Neural cell (in vitro differentiated cells): Measurements from ENCODE around the gene KIF6. TPM values are rescaled to one million over a fixed set of nuclear protein-coding genes. Genes with fewer than 3 reads are reported as not detected.

Experiments used
- H2AFZ ChIP-seq: fragments of 200-600, 300-800 bp; sonication (generic), shearing (Covaris generic); 2 replicates; pipeline ENCODE4 v1.6.0; 2014; ENCODE audit warnings: low read depth, mild to moderate bottlenecking, antibody characterized with exemption, low read length, moderate library complexity
- H3F3A ChIP-seq: fragments of 200-600 bp; shearing (Covaris generic); 2 replicates; pipeline ENCODE4 v1.6.1; 2016; ENCODE audit warnings: mild to moderate bottlenecking, moderate library complexity, mixed read lengths, antibody characterized with exemption, low read length; ENCODE audit not compliant: insufficient read depth, poor library complexity, severe bottlenecking
- H3K27ac ChIP-seq: fragments of 200-600, 300-800 bp; sonication (generic), shearing (Covaris generic); 2 replicates; pipeline ENCODE4 v1.5.1; 2014; ENCODE audit warnings: mild to moderate bottlenecking, low read length, moderate library complexity
- H3K27me3 ChIP-seq: fragments of 300-800, 200-600 bp; sonication (generic), shearing (Covaris generic); 2 replicates; pipeline ENCODE4 v1.6.0; 2014; ENCODE audit warnings: mild to moderate bottlenecking, low read depth, low read length, moderate library complexity; ENCODE audit not compliant: insufficient read depth
- H3K36me3 ChIP-seq: fragments of 300-800, 200-600 bp; sonication (generic), shearing (Covaris generic); 2 replicates; pipeline ENCODE4 v1.5.1; 2014; ENCODE audit warnings: mild to moderate bottlenecking, antibody characterized with exemption, low read length, moderate library complexity; ENCODE audit not compliant: insufficient read depth
- H3K4me2 ChIP-seq: fragments of 300-800, 200-600 bp; sonication (generic), shearing (Covaris generic); 2 replicates; pipeline ENCODE4 v1.6.0; 2014; ENCODE audit warnings: mild to moderate bottlenecking, low read length
- H3K4me3 ChIP-seq: fragments of 300-800, 200-600 bp; sonication (generic), shearing (Covaris generic); 2 replicates; pipeline ENCODE4 v1.5.1; 2014; ENCODE audit warnings: mild to moderate bottlenecking, low read length, moderate library complexity
- H3K79me2 ChIP-seq: fragments of 200-600 bp; shearing (Covaris generic); replicated peaks from 2 replicates; pipeline ENCODE4 v1.6.0; 2014; ENCODE audit warnings: mild to moderate bottlenecking, low read length, moderate library complexity; ENCODE audit not compliant: insufficient read depth
- H3K9ac ChIP-seq: fragments of 300-800, 200-600 bp; sonication (generic), shearing (Covaris generic); 2 replicates; pipeline ENCODE4 v1.6.1; 2016; ENCODE audit warnings: mild to moderate bottlenecking, low read length, mixed read lengths
- H3K9me2 ChIP-seq: fragments of 200-600 bp; shearing (Covaris generic); 2 replicates; pipeline ENCODE4 v1.6.1; 2016; ENCODE audit warnings: mild to moderate bottlenecking, low read length, mixed read lengths; ENCODE audit not compliant: insufficient read depth
- H3K9me3 ChIP-seq: fragments of 200-600, 300-800 bp; sonication (generic), shearing (Covaris generic); 2 replicates; pipeline ENCODE4 v1.6.1; 2016; ENCODE audit warnings: mild to moderate bottlenecking, mixed run types, low read length, moderate library complexity, mixed read lengths
- H4K20me1 ChIP-seq: fragments of 200-600 bp; shearing (Covaris generic); 2 replicates; pipeline ENCODE4 v1.6.1; 2016; ENCODE audit warnings: mild to moderate bottlenecking, mixed run types; ENCODE audit not compliant: insufficient read depth
- EP300 ChIP-seq: fragments of 450-650 bp; conservative IDR thresholded peaks from 2 replicates; pipeline ENCODE4 v1.6.1; 2014; ENCODE audit warnings: antibody characterized with exemption, mild to moderate bottlenecking, moderate library complexity; ENCODE audit not compliant: poor library complexity, severe bottlenecking
- EZH2 ChIP-seq: fragments of 200-600, 300-800 bp; shearing (Covaris generic), sonication (generic); IDR thresholded peaks from 2 replicates; pipeline ENCODE4 v1.6.1; 2014; ENCODE audit warnings: antibody characterized with exemption, low read length, borderline replicate concordance, mild to moderate bottlenecking; ENCODE audit not compliant: insufficient read depth, poor library complexity, severe bottlenecking
- MXI1 ChIP-seq: fragments of 450-650 bp; conservative IDR thresholded peaks from 2 replicates; pipeline ENCODE4 v1.6.1; 2014; ENCODE audit warnings: antibody characterized with exemption, mild to moderate bottlenecking; ENCODE audit not compliant: poor library complexity, severe bottlenecking
- POLR2AphosphoS5 ChIP-seq: IDR thresholded peaks from 2 replicates; pipeline ENCODE4 v1.6.1; 2012
- RAD21 ChIP-seq: fragments of 450-650 bp; conservative IDR thresholded peaks from 2 replicates; pipeline ENCODE4 v1.6.1; 2014; ENCODE audit warnings: antibody characterized with exemption, mild to moderate bottlenecking, moderate library complexity
- SMC3 ChIP-seq: fragments of 450-650 bp; conservative IDR thresholded peaks from 2 replicates; pipeline ENCODE4 v1.6.1; 2014; ENCODE audit warnings: antibody characterized with exemption, mild to moderate bottlenecking, moderate library complexity; ENCODE audit not compliant: poor library complexity
- TAF1 ChIP-seq: IDR thresholded peaks from 2 replicates; pipeline ENCODE4 v1.6.1; 2012; ENCODE audit warnings: low read depth
- polyA plus RNA-seq: library from polyadenylated mRNA; depleted of rRNA; stranded (reverse); fragments of >200 nt; gene quantifications from 2 replicates; pipeline ENCODE4 v1.2.3, GENCODE V29; 2014
- TF ChIP-seq, protein P1 (sequence below): IDR thresholded peaks from 2 replicates; pipeline ENCODE4 v1.6.1; 2012; ENCODE audit warnings: borderline replicate concordance
- TF ChIP-seq, protein P2 (sequence below): fragments of 450-650 bp; IDR thresholded peaks from 2 replicates; pipeline ENCODE4 v1.5.1; 2014; ENCODE audit warnings: antibody characterized with exemption, mild to moderate bottlenecking, moderate library complexity; ENCODE audit not compliant: poor library complexity, severe bottlenecking

The KIF6 gene
- polyA plus RNA-seq, 1 donor from 2014 or later, result 2.1 TPM

DNA sequence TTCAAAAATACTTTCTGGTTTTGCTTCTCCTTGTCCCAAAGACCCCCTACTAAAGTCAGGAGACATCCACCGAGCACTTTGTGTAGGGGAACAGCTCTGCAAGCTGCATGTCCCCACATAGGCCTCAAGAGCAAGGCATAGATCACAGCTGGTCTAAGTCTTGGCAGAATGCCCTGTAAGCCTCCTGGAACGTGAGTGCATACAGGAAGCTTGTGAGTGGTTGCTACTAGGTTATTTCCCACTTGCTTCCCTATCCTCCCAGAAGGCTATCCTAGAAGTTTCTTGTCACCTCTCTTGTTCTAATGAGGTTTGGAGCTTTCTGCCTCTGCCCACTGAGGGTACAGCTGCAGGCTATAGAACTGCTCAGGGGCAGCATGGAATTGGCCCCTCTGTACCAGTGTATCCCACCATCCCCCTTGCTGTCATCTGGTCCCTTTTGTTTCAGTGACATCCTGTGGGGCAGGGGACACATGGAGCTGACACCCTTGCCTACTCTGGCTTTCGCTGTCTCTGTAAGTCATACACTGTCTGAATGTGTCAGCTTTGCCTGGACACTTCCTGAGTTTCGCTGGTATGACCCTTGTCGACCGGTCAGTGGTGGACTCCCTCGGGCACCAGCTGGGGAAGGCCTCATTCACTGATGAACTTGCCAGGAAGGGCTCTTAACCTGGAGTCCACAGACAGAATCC is 367.1 kb downstream of the KIF6 start:
- H3K9ac ChIP-seq, result no peak overlapping the region

DNA sequence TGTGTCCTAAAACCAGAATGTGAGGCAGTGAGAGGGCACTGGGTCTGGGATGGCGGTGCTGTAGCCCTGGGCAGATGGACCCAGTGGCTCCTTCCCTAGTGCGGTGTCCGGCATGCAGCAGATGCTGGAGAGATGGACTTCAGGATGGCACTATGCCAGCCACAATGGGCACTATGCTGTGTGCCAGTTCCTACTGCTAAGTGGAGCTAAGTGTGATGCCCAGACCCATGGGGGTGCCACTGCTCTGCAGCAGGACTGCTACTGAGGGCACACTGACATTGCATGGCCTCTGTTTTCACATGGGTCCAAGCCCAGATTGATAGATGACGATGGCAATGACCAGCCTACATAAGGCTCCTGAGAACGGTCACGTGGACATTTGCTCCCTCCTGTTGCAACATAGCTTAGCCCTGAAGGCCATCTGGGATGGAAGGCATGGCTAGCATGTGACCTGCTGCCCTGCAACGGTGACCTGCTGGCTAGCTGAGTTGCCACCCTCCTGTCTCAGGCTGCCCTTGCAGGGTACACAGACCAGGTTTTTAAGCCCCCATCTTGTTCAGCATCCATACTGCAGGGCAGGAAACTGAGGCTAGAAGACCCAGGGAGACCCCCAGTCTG is 371.4 kb downstream of the KIF6 start:
- Histone ChIP-seq H2AFZ (no peak overlapping the region), H3K4me2 (no peak overlapping the region), H3K36me3 (no peaks in the 10 kb centered on the region), H3K79me2 (no peaks in the 10 kb centered on the region), H3K4me3 (no peak overlapping the region), H3K27ac (no peak overlapping the region), H3K9me3 (no peaks in the 10 kb centered on the region), H4K20me1 (no peaks in the 10 kb centered on the region), H3K9ac (no peak overlapping the region), H3K27me3 (no peaks in the 10 kb centered on the region), H3K9me2 (no peaks in the 10 kb centered on the region), H3F3A (no peaks in the 10 kb centered on the region)
- TF ChIP-seq EZH2 (no peak), EP300 (no peak), POLR2AphosphoS5 (no peak), MXI1 (no peak), SMC3 (no peak), TAF1 (no peak), RAD21 (no peak)
- TF ChIP-seq, protein P1, sequence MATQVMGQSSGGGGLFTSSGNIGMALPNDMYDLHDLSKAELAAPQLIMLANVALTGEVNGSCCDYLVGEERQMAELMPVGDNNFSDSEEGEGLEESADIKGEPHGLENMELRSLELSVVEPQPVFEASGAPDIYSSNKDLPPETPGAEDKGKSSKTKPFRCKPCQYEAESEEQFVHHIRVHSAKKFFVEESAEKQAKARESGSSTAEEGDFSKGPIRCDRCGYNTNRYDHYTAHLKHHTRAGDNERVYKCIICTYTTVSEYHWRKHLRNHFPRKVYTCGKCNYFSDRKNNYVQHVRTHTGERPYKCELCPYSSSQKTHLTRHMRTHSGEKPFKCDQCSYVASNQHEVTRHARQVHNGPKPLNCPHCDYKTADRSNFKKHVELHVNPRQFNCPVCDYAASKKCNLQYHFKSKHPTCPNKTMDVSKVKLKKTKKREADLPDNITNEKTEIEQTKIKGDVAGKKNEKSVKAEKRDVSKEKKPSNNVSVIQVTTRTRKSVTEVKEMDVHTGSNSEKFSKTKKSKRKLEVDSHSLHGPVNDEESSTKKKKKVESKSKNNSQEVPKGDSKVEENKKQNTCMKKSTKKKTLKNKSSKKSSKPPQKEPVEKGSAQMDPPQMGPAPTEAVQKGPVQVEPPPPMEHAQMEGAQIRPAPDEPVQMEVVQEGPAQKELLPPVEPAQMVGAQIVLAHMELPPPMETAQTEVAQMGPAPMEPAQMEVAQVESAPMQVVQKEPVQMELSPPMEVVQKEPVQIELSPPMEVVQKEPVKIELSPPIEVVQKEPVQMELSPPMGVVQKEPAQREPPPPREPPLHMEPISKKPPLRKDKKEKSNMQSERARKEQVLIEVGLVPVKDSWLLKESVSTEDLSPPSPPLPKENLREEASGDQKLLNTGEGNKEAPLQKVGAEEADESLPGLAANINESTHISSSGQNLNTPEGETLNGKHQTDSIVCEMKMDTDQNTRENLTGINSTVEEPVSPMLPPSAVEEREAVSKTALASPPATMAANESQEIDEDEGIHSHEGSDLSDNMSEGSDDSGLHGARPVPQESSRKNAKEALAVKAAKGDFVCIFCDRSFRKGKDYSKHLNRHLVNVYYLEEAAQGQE, result no peak
- TF ChIP-seq, protein P2, sequence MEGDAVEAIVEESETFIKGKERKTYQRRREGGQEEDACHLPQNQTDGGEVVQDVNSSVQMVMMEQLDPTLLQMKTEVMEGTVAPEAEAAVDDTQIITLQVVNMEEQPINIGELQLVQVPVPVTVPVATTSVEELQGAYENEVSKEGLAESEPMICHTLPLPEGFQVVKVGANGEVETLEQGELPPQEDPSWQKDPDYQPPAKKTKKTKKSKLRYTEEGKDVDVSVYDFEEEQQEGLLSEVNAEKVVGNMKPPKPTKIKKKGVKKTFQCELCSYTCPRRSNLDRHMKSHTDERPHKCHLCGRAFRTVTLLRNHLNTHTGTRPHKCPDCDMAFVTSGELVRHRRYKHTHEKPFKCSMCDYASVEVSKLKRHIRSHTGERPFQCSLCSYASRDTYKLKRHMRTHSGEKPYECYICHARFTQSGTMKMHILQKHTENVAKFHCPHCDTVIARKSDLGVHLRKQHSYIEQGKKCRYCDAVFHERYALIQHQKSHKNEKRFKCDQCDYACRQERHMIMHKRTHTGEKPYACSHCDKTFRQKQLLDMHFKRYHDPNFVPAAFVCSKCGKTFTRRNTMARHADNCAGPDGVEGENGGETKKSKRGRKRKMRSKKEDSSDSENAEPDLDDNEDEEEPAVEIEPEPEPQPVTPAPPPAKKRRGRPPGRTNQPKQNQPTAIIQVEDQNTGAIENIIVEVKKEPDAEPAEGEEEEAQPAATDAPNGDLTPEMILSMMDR, result no peak

More for the DNA sequence above, 367.1 kb downstream of the KIF6 start:
- Histone ChIP-seq H3K27ac (no peak overlapping the region), H3F3A (no peaks in the 10 kb centered on the region), H3K79me2 (no peaks in the 10 kb centered on the region), H3K36me3 (no peaks in the 10 kb centered on the region), H4K20me1 (no peaks in the 10 kb centered on the region), H3K27me3 (no peaks in the 10 kb centered on the region), H3K9me2 (no peaks in the 10 kb centered on the region), H2AFZ (no peak overlapping the region), H3K4me2 (no peak overlapping the region), H3K9me3 (no peaks in the 10 kb centered on the region), H3K4me3 (no peak overlapping the region)
- no peak for TF ChIP-seq EP300
- TF ChIP-seq, protein P2, result no peak
- TF ChIP-seq, protein P1, result no peak
- TF ChIP-seq MXI1, result no peak
- TF ChIP-seq SMC3, result no peak
- no peak for TF ChIP-seq RAD21
- TF ChIP-seq TAF1, result no peak
- no peak for TF ChIP-seq POLR2AphosphoS5
